Tibial nerve (tissue), 3 donors: ENCODE results near the gene CCDC88C.

ENCODE experiments used
- POLR2A ChIP-seq, 2 donors: fragments of 450-650 bp; IDR thresholded peaks; one replicate each; pipeline ENCODE4 v1.6.1; 2017; ENCODE audit warnings: antibody characterized with exemption in 2 of 2, mild to moderate bottlenecking in 2 of 2, moderate library complexity in 2 of 2
- TF ChIP-seq, protein P1 (sequence below), 5 experiments: fragments of 200-600 bp in 3 of 5; fragments of 450-650 bp in 2 of 5; sonication (generic) in 3 of 5; IDR thresholded peaks; one replicate each; pipeline ENCODE4 v1.5.1; 2016 to 2019; ENCODE audit warnings: antibody characterized with exemption in 5 of 5, mild to moderate bottlenecking in 3 of 5, moderate library complexity in 2 of 5

DNA sequence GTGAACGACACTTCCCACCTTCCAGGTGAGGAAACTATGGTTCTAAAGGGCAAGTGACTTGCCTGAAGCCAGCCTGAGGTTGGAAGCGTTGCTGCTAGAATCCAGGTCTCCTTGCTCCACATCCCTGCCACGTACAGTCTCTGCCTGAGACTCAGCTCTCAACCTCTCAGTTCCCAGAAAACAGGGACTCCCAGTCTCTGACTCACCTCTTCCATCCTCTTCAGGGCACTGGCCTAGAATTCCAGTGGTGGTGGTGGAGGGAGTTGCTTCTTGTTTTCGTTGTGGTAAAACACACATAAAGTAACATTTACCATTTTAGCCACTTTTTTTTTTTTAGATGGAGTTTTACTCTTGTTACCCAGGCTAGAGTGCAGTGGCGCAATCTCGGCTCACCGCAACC lies 180.4 kb downstream of the CCDC88C start:
- TF ChIP-seq, protein P1, sequence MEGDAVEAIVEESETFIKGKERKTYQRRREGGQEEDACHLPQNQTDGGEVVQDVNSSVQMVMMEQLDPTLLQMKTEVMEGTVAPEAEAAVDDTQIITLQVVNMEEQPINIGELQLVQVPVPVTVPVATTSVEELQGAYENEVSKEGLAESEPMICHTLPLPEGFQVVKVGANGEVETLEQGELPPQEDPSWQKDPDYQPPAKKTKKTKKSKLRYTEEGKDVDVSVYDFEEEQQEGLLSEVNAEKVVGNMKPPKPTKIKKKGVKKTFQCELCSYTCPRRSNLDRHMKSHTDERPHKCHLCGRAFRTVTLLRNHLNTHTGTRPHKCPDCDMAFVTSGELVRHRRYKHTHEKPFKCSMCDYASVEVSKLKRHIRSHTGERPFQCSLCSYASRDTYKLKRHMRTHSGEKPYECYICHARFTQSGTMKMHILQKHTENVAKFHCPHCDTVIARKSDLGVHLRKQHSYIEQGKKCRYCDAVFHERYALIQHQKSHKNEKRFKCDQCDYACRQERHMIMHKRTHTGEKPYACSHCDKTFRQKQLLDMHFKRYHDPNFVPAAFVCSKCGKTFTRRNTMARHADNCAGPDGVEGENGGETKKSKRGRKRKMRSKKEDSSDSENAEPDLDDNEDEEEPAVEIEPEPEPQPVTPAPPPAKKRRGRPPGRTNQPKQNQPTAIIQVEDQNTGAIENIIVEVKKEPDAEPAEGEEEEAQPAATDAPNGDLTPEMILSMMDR (IDR thresholded peaks at IDR 0.05) = no peak
- no peak for TF ChIP-seq POLR2A (IDR thresholded peaks at IDR 0.05)
